Liver (tissue), 9 donors: ENCODE results near the gene ANG. TPM values are rescaled to one million over a fixed set of nuclear protein-coding genes. Genes with fewer than 3 reads are reported as not detected.

Experiments used
- DNase-seq: peaks from one replicate; pipeline ENCODE4 v3.0.0-alpha.2; 2017; ENCODE audit warnings: low spot score
- H3K27ac ChIP-seq, 2 donors: one replicate each; pipeline ENCODE4 v1.7.0; 2013; ENCODE audit warnings: inconsistent platforms in 2 of 2, low read length in 2 of 2, control low read depth in 1 of 2, low read depth in 1 of 2, mild to moderate bottlenecking in 1 of 2
- H3K27me3 ChIP-seq, 4 donors: one replicate each; pipeline versions ENCODE4 v1.6.1 to v1.7.0; 2013; ENCODE audit warnings: low read length in 3 of 4, inconsistent platforms in 1 of 4, mild to moderate bottlenecking in 1 of 4, moderate library complexity in 1 of 4; ENCODE audit not compliant: control insufficient read depth in 4 of 4, insufficient read depth in 4 of 4
- H3K36me3 ChIP-seq, 4 donors: one replicate each; pipeline versions ENCODE4 v1.6.1 to v1.7.0; 2013; ENCODE audit warnings: low read length in 3 of 4, mild to moderate bottlenecking in 3 of 4, low read depth in 1 of 4, moderate library complexity in 1 of 4; ENCODE audit not compliant: control insufficient read depth in 4 of 4, insufficient read depth in 3 of 4
- H3K4me1 ChIP-seq, 4 donors: one replicate each; pipeline versions ENCODE4 v1.6.1 to v1.7.0; 2013; ENCODE audit warnings: low read length in 3 of 4, mild to moderate bottlenecking in 3 of 4, moderate library complexity in 1 of 4; ENCODE audit not compliant: control insufficient read depth in 4 of 4, insufficient read depth in 4 of 4
- H3K4me3 ChIP-seq, 3 donors: one replicate each; pipeline versions ENCODE4 v1.6.1 to v1.7.0; 2013; ENCODE audit warnings: low read length in 3 of 3, control low read depth in 1 of 3, low read depth in 1 of 3, mild to moderate bottlenecking in 1 of 3
- H3K9ac ChIP-seq, 2 donors: one replicate each; pipeline ENCODE4 v1.7.0; 2013; ENCODE audit warnings: low read length in 2 of 2, mild to moderate bottlenecking in 2 of 2, moderate library complexity in 2 of 2, control low read depth in 1 of 2, low read depth in 1 of 2
- H3K9me3 ChIP-seq, 4 donors: one replicate each; pipeline versions ENCODE4 v1.6.1 to v1.7.0; 2013; ENCODE audit warnings: low read length in 3 of 4; ENCODE audit not compliant: control insufficient read depth in 4 of 4
- ATF3 ChIP-seq: IDR thresholded peaks from 2 replicates; pipeline ENCODE4 v1.6.1; 2016; ENCODE audit warnings: antibody characterized with exemption
- CTCF ChIP-seq: fragments of 150-350 bp; IDR thresholded peaks from 2 replicates; pipeline ENCODE4 v1.5.1; 2017; ENCODE audit warnings: improper control_type of control experiment, low read depth, low read length; ENCODE audit not compliant: missing input control
- EGR1 ChIP-seq, 2 donors: IDR thresholded peaks; 2 replicates each; pipeline ENCODE4 v1.6.1; 2016 to 2018; ENCODE audit warnings: antibody characterized with exemption in 2 of 2, low read depth in 2 of 2
- FOXA1 ChIP-seq: IDR thresholded peaks from 2 replicates; pipeline ENCODE4 v1.6.1; 2016; ENCODE audit warnings: antibody characterized with exemption
- FOXA2 ChIP-seq: IDR thresholded peaks from 2 replicates; pipeline ENCODE4 v1.6.1; 2016; ENCODE audit warnings: antibody characterized with exemption
- GABPA ChIP-seq, 2 donors: IDR thresholded peaks in 1 of 2; conservative IDR thresholded peaks in 1 of 2; 2 replicates each; pipeline ENCODE4 v1.6.1; 2016; ENCODE audit warnings: antibody characterized with exemption in 2 of 2, mild to moderate bottlenecking in 1 of 2, moderate library complexity in 1 of 2
- HNF4A ChIP-seq, 2 donors: conservative IDR thresholded peaks; 2 replicates each; pipeline ENCODE4 v1.6.1; 2016; ENCODE audit warnings: antibody characterized with exemption in 2 of 2, mild to moderate bottlenecking in 2 of 2
- HNF4G ChIP-seq: IDR thresholded peaks from 2 replicates; pipeline ENCODE4 v1.6.1; 2016; ENCODE audit warnings: antibody characterized with exemption
- JUND ChIP-seq, 2 donors: IDR thresholded peaks; 2 replicates each; pipeline ENCODE4 v1.6.1; 2016; ENCODE audit warnings: antibody characterized with exemption in 2 of 2
- NR2F2 ChIP-seq: IDR thresholded peaks from 2 replicates; pipeline ENCODE4 v1.6.1; 2016; ENCODE audit warnings: antibody characterized with exemption
- RAD21 ChIP-seq, 2 donors: IDR thresholded peaks; 2 replicates each; pipeline ENCODE4 v1.6.1; 2016; ENCODE audit warnings: antibody characterized with exemption in 2 of 2, mild to moderate bottlenecking in 2 of 2
- RXRA ChIP-seq, 2 donors: IDR thresholded peaks; 2 replicates each; pipeline ENCODE4 v1.6.1; 2017 to 2018; ENCODE audit warnings: antibody characterized with exemption in 2 of 2, mild to moderate bottlenecking in 1 of 2
- SP1 ChIP-seq: IDR thresholded peaks from 2 replicates; pipeline ENCODE4 v1.6.1; 2018; ENCODE audit warnings: antibody characterized with exemption, mild to moderate bottlenecking
- TAF1 ChIP-seq: conservative IDR thresholded peaks from 2 replicates; pipeline ENCODE4 v1.6.1; 2016; ENCODE audit warnings: antibody characterized with exemption, mild to moderate bottlenecking
- ZBTB33 ChIP-seq: IDR thresholded peaks from 2 replicates; pipeline ENCODE4 v1.6.1; 2016; ENCODE audit warnings: antibody characterized with exemption
- WGBS: extraction: QIAGEN DNeasy Blood & Tissue Kit; methylation state at CpG from one replicate; pipeline ENCODE4 v1.1.7; 2013; 5-methylcytosine and 5-hydroxymethylcytosine counted together
- polyA plus RNA-seq, 2 donors: library from polyadenylated mRNA; stranded (reverse) in 1 of 2; unstranded in 1 of 2; fragments of 200-250 nt in 1 of 2; fragments of >200 nt in 1 of 2; fragmentation: Nextera tagmentation in 1 of 2; extraction: Ambion mirVana in 1 of 2; gene quantifications; one replicate each; pipeline versions ENCODE4 v1.2.1 to v1.2.3, GENCODE V29; 2013 to 2015
- total RNA-seq, 2 donors: library from RNA; depleted of rRNA; stranded (reverse); fragments of >200 nt; gene quantifications; one replicate each; pipeline ENCODE4 v1.2.3, GENCODE V29; 2014
- donor health status: healthy.
- donor health status: healthy.
- donor health status: healthy.
- donor health status: healthy.
- donor health status: healthy.

Gene ANG
- total and polyA plus RNA-seq, 4 donors, result 153 to 2,524 (median 1,379) TPM

- 58% methylated on average over 6 of the region's 6 CpGs for WGBS
- no peak for DNase-seq
- Histone ChIP-seq H3K9ac (no peak overlapping the region), H3K27ac (no peak overlapping the region), H3K36me3 (no peaks in the 10 kb centered on the region), H3K4me3 (no peak overlapping the region), H3K9me3 (no peaks in the 10 kb centered on the region), H3K4me1 (no peaks in the 10 kb centered on the region), H3K27me3 (peaks cover 0 to 2% (median 0%) of the 10 kb centered on the region in 4 donors)
- TF ChIP-seq RAD21 (IDR thresholded peaks at IDR 0.05) (no peak), NR2F2 (no peak), GABPA (IDR thresholded peaks at IDR 0.05 in 1 of 2, conservative IDR thresholded peaks at IDR 0.05 in 1 of 2) (no peak), SP1 (no peak), JUND (IDR thresholded peaks at IDR 0.05) (no peak), FOXA1 (no peak), EGR1 (IDR thresholded peaks at IDR 0.05; ENCODE audit: low read depth in 2 of 2) (no peak)
Measured at GRCh38 chr14:20730891-20731290, 42.3 kb downstream of the ANG start.

- Histone ChIP-seq H3K27me3 (no peaks in the 10 kb centered on the region), H3K36me3 (no peaks in the 10 kb centered on the region), H3K9ac (no peak overlapping the region), H3K4me1 (no peaks in the 10 kb centered on the region), H3K27ac (no peak overlapping the region), H3K9me3 (no peaks in the 10 kb centered on the region), H3K4me3 (no peak overlapping the region)
- no peak for DNase-seq
- TF ChIP-seq CTCF, result no peak
- TF ChIP-seq RXRA (IDR thresholded peaks at IDR 0.05), result no peak
- TF ChIP-seq RAD21 (IDR thresholded peaks at IDR 0.05), result no peak
- TF ChIP-seq ATF3, result no peak
- no peak for TF ChIP-seq EGR1 (IDR thresholded peaks at IDR 0.05; ENCODE audit: low read depth in 2 of 2)
- no peak for TF ChIP-seq JUND (IDR thresholded peaks at IDR 0.05)
- no peak for TF ChIP-seq GABPA (IDR thresholded peaks at IDR 0.05 in 1 of 2, conservative IDR thresholded peaks at IDR 0.05 in 1 of 2)
- TF ChIP-seq HNF4G, result no peak
- TF ChIP-seq FOXA1, result no peak
- no peak for TF ChIP-seq SP1
- no peak for TF ChIP-seq HNF4A (conservative IDR thresholded peaks at IDR 0.05)
- TF ChIP-seq FOXA2, result no peak
- WGBS, result 83% methylated on average over 5 of the region's 5 CpGs
Measured at GRCh38 chr14:20732477-20732876, 43.9 kb downstream of the ANG start.

- no peaks in the 10 kb centered on the region for H3K36me3 ChIP-seq
- DNase-seq, result no peak
- no peaks in the 10 kb centered on the region for H3K9me3 ChIP-seq
- H3K27ac ChIP-seq, result no peak overlapping the region
- 61% methylated on average over 6 of the region's 6 CpGs for WGBS
- H3K4me1 ChIP-seq, result no peaks in the 10 kb centered on the region
- H3K9ac ChIP-seq, result no peak overlapping the region
- TF ChIP-seq TAF1, result no peak
- no peak for TF ChIP-seq GABPA (IDR thresholded peaks at IDR 0.05 in 1 of 2, conservative IDR thresholded peaks at IDR 0.05 in 1 of 2)
- no peak for TF ChIP-seq JUND (IDR thresholded peaks at IDR 0.05)
- TF ChIP-seq ZBTB33, result no peak
- no peak for TF ChIP-seq FOXA1
- TF ChIP-seq FOXA2, result no peak
- no peak for TF ChIP-seq HNF4A (conservative IDR thresholded peaks at IDR 0.05)
- no peak overlapping the region for H3K4me3 ChIP-seq
- no peaks in the 10 kb centered on the region for H3K27me3 ChIP-seq
Measured at GRCh38 chr14:20732979-20733635, 44.5 kb downstream of the ANG start.
